A549 treated with Mapracorat at 1 μM for 4 hours (cell line): ENCODE measurements around the gene ANXA8. TPM values are rescaled to one million over a fixed set of nuclear protein-coding genes. Genes with fewer than 3 reads are reported as not detected.

Experiments
- total RNA-seq: library from RNA; stranded (reverse); fragments of 200-300 nt; extraction: Qiagen RNA extraction; gene quantifications from 5 replicates; pipeline ENCODE4 v1.2.3, GENCODE V29; 2022

Gene ANXA8
- 29.1 to 41.8 TPM (median 35.9 TPM) in 5 replicates for total RNA-seq

GRCh38 chr10:47483923-47484322 lies at the start of gene ANXA8:
Gene ANXA8 (minus strand): TSS chr10:47484115. CDS start chr10:47483933, 182 bp downstream.

GRCh38 chr10:47523475-47523874 lies 39.6 kb upstream of the ANXA8 start, which contains the start of gene AGAP9:
Gene AGAP9 (minus strand): TSS chr10:47523638. CDS start chr10:47523526, 112 bp downstream.

GRCh38 chr10:47491600-47491999 lies 7.7 kb upstream of the ANXA8 start, which contains the start of gene FAM25G:
Gene FAM25G (minus strand): TSS chr10:47491700. CDS start chr10:47491674, 26 bp downstream.

Other genes starting within 250 kb of the ANXA8 start
- gene GDF10, start 183.9 kb downstream of the ANXA8 start, total RNA-seq, result 0.06 to 0.07 TPM in 2 of 5 replicates, not detected in the others
- not detected in 5 replicates for gene GDF2, start 161.7 kb downstream of the ANXA8 start, total RNA-seq
- gene RBP3, start 135.8 kb downstream of the ANXA8 start, total RNA-seq, result not detected in 5 replicates
- 11.5 to 14.5 TPM (median 13.2 TPM) in 5 replicates for gene ZNF488, start 99.8 kb downstream of the ANXA8 start, total RNA-seq
- 1.1 to 2.0 TPM (median 1.4 TPM) in 3 of 5 replicates, not detected in the others for gene FAM25G, start 7.6 kb upstream of the ANXA8 start, total RNA-seq
- 8.7 to 12.1 TPM (median 10.3 TPM) in 5 replicates for gene AGAP9, start 39.5 kb upstream of the ANXA8 start, total RNA-seq